ENCODE measurements around the gene LMBR1L. TPM values are rescaled to one million over a fixed set of nuclear protein-coding genes. Genes with fewer than 3 reads are reported as not detected.
"Not testable (repeated sequence)": the region's sequence is repeated elsewhere in the genome, so short reads cannot be mapped to it uniquely, and the experiment has no call there.

The LMBR1L gene
- total RNA-seq, 2 experiments from 2014 or later = 37.2 to 43.6 TPM

GRCh38 chr12:49068879-49069506 lies 41.7 kb downstream of the LMBR1L start:
- Histone ChIP-seq H3K9me2 (ENCODE audit: insufficient read depth, low read length) (no peaks in the 10 kb centered on the region), H3K4me2 (ENCODE audit: low read length) (peak overlapping the region; percentile 84), H3K4me3 (ENCODE audit: low read depth, low read length, poor library complexity, severe bottlenecking) (peak overlapping the region; percentile 83), H3K36me3 (ENCODE audit: insufficient read depth, low read length) (no peaks in the 10 kb centered on the region), H3K79me2 (ENCODE audit: insufficient read depth, low read depth, low read length) (no peaks in the 10 kb centered on the region), H3K27ac (ENCODE audit: low read depth, low read length, poor library complexity, severe bottlenecking) (no peak overlapping the region), H4K20me1 (ENCODE audit: insufficient read depth, low read length) (no peaks in the 10 kb centered on the region), H3K9me3 (ENCODE audit: low read length) (no peaks in the 10 kb centered on the region), H2AFZ (ENCODE audit: low read length) (peak overlapping the region; percentile 93), H3K4me1 (ENCODE audit: insufficient read depth, low read length, poor library complexity, severe bottlenecking) (peaks cover 10% of the 10 kb centered on the region)
- intact Hi-C loops (cut with micrococcal nuclease; ENCODE audit: unreplicated experiment) = no loop called here
- TF ChIP-seq CTCF (conservative IDR thresholded peaks at IDR 0.05; ENCODE audit: low read length) = no peak
- no peak for TF ChIP-seq EZH2phosphoT487 (IDR thresholded peaks at IDR 0.05; ENCODE audit: borderline replicate concordance, low read depth, low read length)
- CTCF ChIA-PET (ENCODE audit: unreplicated experiment) = no interaction called here
- POLR2A ChIA-PET = interaction anchor here (0.6 to 1.4 kb wide), 4 partner anchors 12 to 120 kb away, joined by 3 to 5 read pairs (median 4); partner anchors contain the start of gene TUBA1A
- DNase-seq (ENCODE audit: low spot score) = no peak
- no TSS peak for BruUV-seq (replicated peaks)

- DNase-seq (ENCODE audit: low spot score) = no peak
- H3K79me2 ChIP-seq (ENCODE audit: insufficient read depth, low read depth, low read length) = no peaks in the 10 kb centered on the region
- no peak overlapping the region for H3K4me2 ChIP-seq (ENCODE audit: low read length)
- no peaks in the 10 kb centered on the region for H3K9me3 ChIP-seq (ENCODE audit: low read length)
- CTCF ChIA-PET (ENCODE audit: unreplicated experiment) = no interaction called here
- H3K4me3 ChIP-seq (ENCODE audit: low read depth, low read length, poor library complexity, severe bottlenecking) = no peak overlapping the region
- H3K27ac ChIP-seq (ENCODE audit: low read depth, low read length, poor library complexity, severe bottlenecking) = no peak overlapping the region
- no peaks in the 10 kb centered on the region for H3K9me2 ChIP-seq (ENCODE audit: insufficient read depth, low read length)
- no peak overlapping the region for H2AFZ ChIP-seq (ENCODE audit: low read length)
- BruUV-seq (replicated peaks) = no TSS peak
- no peaks in the 10 kb centered on the region for H4K20me1 ChIP-seq (ENCODE audit: insufficient read depth, low read length)
- no peak for TF ChIP-seq EZH2phosphoT487 (IDR thresholded peaks at IDR 0.05; ENCODE audit: borderline replicate concordance, low read depth, low read length)
- TF ChIP-seq CTCF (conservative IDR thresholded peaks at IDR 0.05; ENCODE audit: low read length) = no peak
- POLR2A ChIA-PET = interaction anchor here (0.6 to 1.3 kb wide), 2 partner anchors 13 to 20 kb away, joined by 3 read pairs; no protein-coding TSS in a partner anchor
- intact Hi-C loops (cut with micrococcal nuclease; ENCODE audit: unreplicated experiment) = no loop called here
- H3K36me3 ChIP-seq (ENCODE audit: insufficient read depth, low read length) = no peaks in the 10 kb centered on the region
- H3K4me1 ChIP-seq (ENCODE audit: insufficient read depth, low read length, poor library complexity, severe bottlenecking) = peaks cover 25% of the 10 kb centered on the region
Observed at GRCh38 chr12:49066120-49066519, 44.5 kb downstream of the LMBR1L start.

- H4K20me1 ChIP-seq (ENCODE audit: insufficient read depth, low read length) = no peaks in the 10 kb centered on the region
- intact Hi-C loops (cut with micrococcal nuclease; ENCODE audit: unreplicated experiment) = loop anchor here (1.0 kb wide), 3 partner anchors 28 to 171 kb away; no protein-coding TSS in a partner anchor
- H3K27ac ChIP-seq (ENCODE audit: low read depth, low read length, poor library complexity, severe bottlenecking) = no peak overlapping the region
- ChIA-PET POLR2A (interaction anchor here (0.6 to 1.3 kb wide), 2 partner anchors 14 to 19 kb away, joined by 3 read pairs; no protein-coding TSS in a partner anchor), CTCF (ENCODE audit: unreplicated experiment) (interaction anchor here (0.7 to 1.5 kb wide), 3 partner anchors 9 to 29 kb away, joined by 3 to 6 read pairs (median 3); no protein-coding TSS in a partner anchor)
- H3K9me2 ChIP-seq (ENCODE audit: insufficient read depth, low read length) = no peaks in the 10 kb centered on the region
- H2AFZ ChIP-seq (ENCODE audit: low read length) = no peak overlapping the region
- no TSS peak for BruUV-seq (replicated peaks)
- TF ChIP-seq EZH2phosphoT487 (IDR thresholded peaks at IDR 0.05; ENCODE audit: borderline replicate concordance, low read depth, low read length) (no peak), CTCF (conservative IDR thresholded peaks at IDR 0.05; ENCODE audit: low read length) (no peak)
- no peaks in the 10 kb centered on the region for H3K9me3 ChIP-seq (ENCODE audit: low read length)
- H3K79me2 ChIP-seq (ENCODE audit: insufficient read depth, low read depth, low read length) = peaks cover 4% of the 10 kb centered on the region; the same call in 1 of the 2 replicates
- no peaks in the 10 kb centered on the region for H3K36me3 ChIP-seq (ENCODE audit: insufficient read depth, low read length)
- H3K4me2 ChIP-seq (ENCODE audit: low read length) = no peak overlapping the region
- H3K4me3 ChIP-seq (ENCODE audit: low read depth, low read length, poor library complexity, severe bottlenecking) = no peak overlapping the region
- H3K4me1 ChIP-seq (ENCODE audit: insufficient read depth, low read length, poor library complexity, severe bottlenecking) = peaks cover 20% of the 10 kb centered on the region
- no peak for DNase-seq (ENCODE audit: low spot score)
Observed at GRCh38 chr12:49064767-49065152, 45.9 kb downstream of the LMBR1L start.

- H3K9me3 ChIP-seq (ENCODE audit: low read length); DNase-seq (ENCODE audit: low spot score); H3K27ac ChIP-seq (ENCODE audit: low read depth, low read length, poor library complexity, severe bottlenecking); POLR2A ChIA-PET; intact Hi-C loops (cut with micrococcal nuclease; ENCODE audit: unreplicated experiment); BruUV-seq (replicated peaks); H2AFZ ChIP-seq (ENCODE audit: low read length); H3K9me2 ChIP-seq (ENCODE audit: insufficient read depth, low read length); CTCF ChIA-PET (ENCODE audit: unreplicated experiment): not testable (repeated sequence)
- peaks cover 26% of the 10 kb centered on the region for H4K20me1 ChIP-seq (ENCODE audit: insufficient read depth, low read length)
- H3K36me3 ChIP-seq (ENCODE audit: insufficient read depth, low read length) = peaks cover 10% of the 10 kb centered on the region; the same call in 1 of the 2 replicates
- H3K4me2 ChIP-seq (ENCODE audit: low read length) = peak overlapping the region; percentile 95
- H3K4me3 ChIP-seq (ENCODE audit: low read depth, low read length, poor library complexity, severe bottlenecking) = peak overlapping the region; percentile 87
- peaks cover 32% of the 10 kb centered on the region for H3K79me2 ChIP-seq (ENCODE audit: insufficient read depth, low read depth, low read length)
- H3K4me1 ChIP-seq (ENCODE audit: insufficient read depth, low read length, poor library complexity, severe bottlenecking) = peaks cover 24% of the 10 kb centered on the region
Observed at GRCh38 chr12:49061916-49062315, 48.7 kb downstream of the LMBR1L start.
